GM18519 (cell line): ENCODE data around the gene TLE5.
"Not testable (repeated sequence)": the region's sequence is repeated elsewhere in the genome, so short reads cannot be mapped to it uniquely, and the experiment has no call there.

Experiments
- ATAC-seq: cut with Tn5 transposase; IDR thresholded peaks from one replicate; pipeline ENCODE4 v1.9.1; 2021; ENCODE audit warnings: mild to moderate bottlenecking, moderate library complexity; ENCODE audit not compliant: unreplicated experiment, low FRiP score

The TLE5 gene

GRCh38 chr19:3096902-3097326 lies 34.6 kb upstream of the TLE5 start:
- ATAC-seq: no peak

- ATAC-seq: no peak
Observed at GRCh38 chr19:3096267-3096901, 34.1 kb upstream of the TLE5 start.

GRCh38 chr19:3095441-3096191 lies 33.3 kb upstream of the TLE5 start:
- no peak for ATAC-seq

- no peak for ATAC-seq
Observed at GRCh38 chr19:3094601-3095440, 32.5 kb upstream of the TLE5 start.

- ATAC-seq: not testable (repeated sequence)
Observed at GRCh38 chr19:3089299-3089855, 27.1 kb upstream of the TLE5 start.

GRCh38 chr19:3087769-3088168 lies 25.5 kb upstream of the TLE5 start:
- no peak for ATAC-seq

- no peak for ATAC-seq
Observed at GRCh38 chr19:3084943-3085342, 22.6 kb upstream of the TLE5 start.

- no peak for ATAC-seq
Observed at GRCh38 chr19:3083964-3084363, 21.7 kb upstream of the TLE5 start.

- no peak for ATAC-seq
Observed at GRCh38 chr19:3082331-3082730, 20.0 kb upstream of the TLE5 start.

- no peak for ATAC-seq
Observed at GRCh38 chr19:3080286-3080685, 18.0 kb upstream of the TLE5 start.

- ATAC-seq: no peak
Observed at GRCh38 chr19:3079578-3079977, 17.3 kb upstream of the TLE5 start.

GRCh38 chr19:3075605-3076431 lies 13.5 kb upstream of the TLE5 start:
- no peak for ATAC-seq

GRCh38 chr19:3073931-3074595 lies 11.8 kb upstream of the TLE5 start:
- ATAC-seq: no peak

GRCh38 chr19:3073159-3073563 lies 10.9 kb upstream of the TLE5 start:
- ATAC-seq: no peak

GRCh38 chr19:3071768-3072167 lies 9.5 kb upstream of the TLE5 start:
- ATAC-seq: no peak

- no peak for ATAC-seq
Observed at GRCh38 chr19:3068071-3068470, 5.8 kb upstream of the TLE5 start.

GRCh38 chr19:3067563-3067962 lies 5.3 kb upstream of the TLE5 start:
- no peak for ATAC-seq

GRCh38 chr19:3066482-3067049 lies 4.3 kb upstream of the TLE5 start:
- no peak for ATAC-seq

GRCh38 chr19:3065675-3066357 lies 3.5 kb upstream of the TLE5 start:
- ATAC-seq: no peak
